DOHH2 (cell line): ENCODE measurements around the gene TSPAN32.
"Not testable (repeated sequence)": the region's sequence is repeated elsewhere in the genome, so short reads cannot be mapped to it uniquely, and the experiment has no call there.

ENCODE experiments used
- H3F3A ChIP-seq: fragments of 200-600 bp; sonication (generic), shearing (Covaris generic); 2 replicates; pipeline ENCODE4 v1.6.0; 2016; ENCODE audit warnings: antibody characterized with exemption, mild to moderate bottlenecking; ENCODE audit not compliant: control insufficient read depth, insufficient read depth
- H3K27ac ChIP-seq: fragments of 200-600 bp; sonication (generic); 2 replicates; pipeline ENCODE4 v1.5.1; 2014; ENCODE audit warnings: low read depth, mild to moderate bottlenecking, low read length, moderate library complexity
- H3K27me3 ChIP-seq: fragments of 200-600 bp; sonication (generic); 2 replicates; pipeline ENCODE4 v1.6.1; 2014; ENCODE audit warnings: mild to moderate bottlenecking, low read length, mixed read lengths; ENCODE audit not compliant: control insufficient read depth
- H3K36me3 ChIP-seq: fragments of 200-600 bp; sonication (generic); 2 replicates; pipeline ENCODE4 v1.6.1; 2014; ENCODE audit warnings: mild to moderate bottlenecking, low read length, moderate library complexity, mixed read lengths; ENCODE audit not compliant: control insufficient read depth
- H3K4me1 ChIP-seq: fragments of 200-600 bp; sonication (generic); 2 replicates; pipeline ENCODE4 v1.6.1; 2014; ENCODE audit warnings: mild to moderate bottlenecking, low read length, mixed read lengths; ENCODE audit not compliant: control insufficient read depth
- H3K4me2 ChIP-seq: fragments of 200-600 bp; sonication (generic); 2 replicates; pipeline ENCODE4 v1.6.0; 2014; ENCODE audit warnings: mild to moderate bottlenecking, low read length, moderate library complexity
- H3K4me3 ChIP-seq: fragments of 200-600 bp; sonication (generic); 2 replicates; pipeline ENCODE4 v1.5.1; 2014; ENCODE audit warnings: mild to moderate bottlenecking, low read length, mixed read lengths
- H3K79me2 ChIP-seq: fragments of 200-600 bp; sonication (generic); 2 replicates; pipeline ENCODE4 v1.6.1; 2014; ENCODE audit warnings: mild to moderate bottlenecking, low read length, mixed read lengths; ENCODE audit not compliant: control insufficient read depth
- H3K9me2 ChIP-seq: fragments of 200-600 bp; sonication (generic); replicated peaks from 2 replicates; pipeline ENCODE4 v1.6.1; 2014; ENCODE audit warnings: mild to moderate bottlenecking, low read length, mixed read lengths; ENCODE audit not compliant: control insufficient read depth
- H3K9me3 ChIP-seq: fragments of 200-600 bp; sonication (generic); 2 replicates; pipeline ENCODE4 v1.6.1; 2014; ENCODE audit warnings: antibody characterized with exemption, low read length, mixed read lengths; ENCODE audit not compliant: control insufficient read depth, insufficient read depth
- H4K20me1 ChIP-seq: fragments of 200-600 bp; sonication (generic); 2 replicates; pipeline ENCODE4 v1.6.0; 2014; ENCODE audit warnings: low read depth, mild to moderate bottlenecking, antibody characterized with exemption, low read length, moderate library complexity; ENCODE audit not compliant: control insufficient read depth, insufficient read depth
- CTCF ChIP-seq: fragments of 200-600 bp; sonication (generic); IDR thresholded peaks from one replicate; pipeline ENCODE4 v1.5.1; 2014; ENCODE audit warnings: antibody characterized with exemption, mild to moderate bottlenecking, low read depth, low read length; ENCODE audit not compliant: poor library complexity, severe bottlenecking
- EZH2phosphoT487 ChIP-seq: fragments of 200-600 bp; sonication (generic); IDR thresholded peaks from 2 replicates; pipeline ENCODE4 v1.6.1; 2017; ENCODE audit warnings: borderline replicate concordance, mild to moderate bottlenecking, antibody characterized with exemption, low read length, moderate library complexity, mixed read lengths

The TSPAN32 gene

GRCh38 chr11:2355000-2355644 lies 53.3 kb downstream of the TSPAN32 start:
- Histone ChIP-seq H3K9me3 (no peaks in the 10 kb centered on the region), H3K4me2 (no peak overlapping the region)

GRCh38 chr11:2357246-2357645 lies 55.4 kb downstream of the TSPAN32 start:
- H3K79me2 ChIP-seq = no peaks in the 10 kb centered on the region
- H3K27me3 ChIP-seq = peaks cover 5% of the 10 kb centered on the region; the same call in 1 of the 2 replicates
- H3K27ac ChIP-seq = no peak overlapping the region
- H4K20me1 ChIP-seq = no peaks in the 10 kb centered on the region
- no peaks in the 10 kb centered on the region for H3K9me3 ChIP-seq
- no peaks in the 10 kb centered on the region for H3F3A ChIP-seq
- no peak overlapping the region for H3K4me2 ChIP-seq
- no peaks in the 10 kb centered on the region for H3K9me2 ChIP-seq
- TF ChIP-seq EZH2phosphoT487 = no peak
- no peak for TF ChIP-seq CTCF
- no peaks in the 10 kb centered on the region for H3K36me3 ChIP-seq
- H3K4me3 ChIP-seq = no peak overlapping the region
- H3K4me1 ChIP-seq = peaks cover 7% of the 10 kb centered on the region

More at GRCh38 chr11:2355000-2355644, 53.3 kb downstream of the TSPAN32 start:
- no peaks in the 10 kb centered on the region for H3K79me2 ChIP-seq
- no peak overlapping the region for H3K4me3 ChIP-seq
- H3K4me1 ChIP-seq = peaks cover 7% of the 10 kb centered on the region
- no peaks in the 10 kb centered on the region for H3K9me2 ChIP-seq
- H3K27me3 ChIP-seq = peaks cover 8% of the 10 kb centered on the region
- H3K27ac ChIP-seq = no peak overlapping the region
- H3F3A ChIP-seq = no peaks in the 10 kb centered on the region
- TF ChIP-seq EZH2phosphoT487 = no peak
- no peak for TF ChIP-seq CTCF
- H4K20me1 ChIP-seq = no peaks in the 10 kb centered on the region
- H3K36me3 ChIP-seq = no peaks in the 10 kb centered on the region

GRCh38 chr11:2357651-2358050 lies 55.8 kb downstream of the TSPAN32 start:
- not testable (repeated sequence) for H3K9me3 ChIP-seq, H3K4me1 ChIP-seq, H3K27me3 ChIP-seq, H3K36me3 ChIP-seq, H4K20me1 ChIP-seq, H3K79me2 ChIP-seq, H3K27ac ChIP-seq, H3K4me3 ChIP-seq, H3K9me2 ChIP-seq, H3F3A ChIP-seq, H3K4me2 ChIP-seq

- Histone ChIP-seq H3K36me3 (no peaks in the 10 kb centered on the region), H3K27me3 (peaks cover 7% of the 10 kb centered on the region; the same call in 1 of the 2 replicates)
These were observed 57.1 kb downstream of the TSPAN32 start for GRCh38 chr11:2358754-2359442.

More at GRCh38 chr11:2358754-2359442, 57.1 kb downstream of the TSPAN32 start:
- no peak overlapping the region for H3K4me3 ChIP-seq
- H3F3A ChIP-seq = no peaks in the 10 kb centered on the region
- H3K4me1 ChIP-seq = peaks cover 7% of the 10 kb centered on the region
- no peak for TF ChIP-seq EZH2phosphoT487
- no peak for TF ChIP-seq CTCF
- no peak overlapping the region for H3K27ac ChIP-seq
- no peaks in the 10 kb centered on the region for H3K9me3 ChIP-seq
- no peaks in the 10 kb centered on the region for H3K9me2 ChIP-seq
- no peaks in the 10 kb centered on the region for H4K20me1 ChIP-seq
- H3K4me2 ChIP-seq = no peak overlapping the region
- no peaks in the 10 kb centered on the region for H3K79me2 ChIP-seq
